Measurements from ENCODE around the gene MED26.
"Not testable (repeated sequence)": the region's sequence is repeated elsewhere in the genome, so short reads cannot be mapped to it uniquely, and the experiment has no call there.

MED26 gene, protein sequence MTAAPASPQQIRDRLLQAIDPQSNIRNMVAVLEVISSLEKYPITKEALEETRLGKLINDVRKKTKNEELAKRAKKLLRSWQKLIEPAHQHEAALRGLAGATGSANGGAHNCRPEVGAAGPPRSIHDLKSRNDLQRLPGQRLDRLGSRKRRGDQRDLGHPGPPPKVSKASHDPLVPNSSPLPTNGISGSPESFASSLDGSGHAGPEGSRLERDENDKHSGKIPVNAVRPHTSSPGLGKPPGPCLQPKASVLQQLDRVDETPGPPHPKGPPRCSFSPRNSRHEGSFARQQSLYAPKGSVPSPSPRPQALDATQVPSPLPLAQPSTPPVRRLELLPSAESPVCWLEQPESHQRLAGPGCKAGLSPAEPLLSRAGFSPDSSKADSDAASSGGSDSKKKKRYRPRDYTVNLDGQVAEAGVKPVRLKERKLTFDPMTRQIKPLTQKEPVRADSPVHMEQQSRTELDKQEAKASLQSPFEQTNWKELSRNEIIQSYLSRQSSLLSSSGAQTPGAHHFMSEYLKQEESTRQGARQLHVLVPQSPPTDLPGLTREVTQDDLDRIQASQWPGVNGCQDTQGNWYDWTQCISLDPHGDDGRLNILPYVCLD

DNA sequence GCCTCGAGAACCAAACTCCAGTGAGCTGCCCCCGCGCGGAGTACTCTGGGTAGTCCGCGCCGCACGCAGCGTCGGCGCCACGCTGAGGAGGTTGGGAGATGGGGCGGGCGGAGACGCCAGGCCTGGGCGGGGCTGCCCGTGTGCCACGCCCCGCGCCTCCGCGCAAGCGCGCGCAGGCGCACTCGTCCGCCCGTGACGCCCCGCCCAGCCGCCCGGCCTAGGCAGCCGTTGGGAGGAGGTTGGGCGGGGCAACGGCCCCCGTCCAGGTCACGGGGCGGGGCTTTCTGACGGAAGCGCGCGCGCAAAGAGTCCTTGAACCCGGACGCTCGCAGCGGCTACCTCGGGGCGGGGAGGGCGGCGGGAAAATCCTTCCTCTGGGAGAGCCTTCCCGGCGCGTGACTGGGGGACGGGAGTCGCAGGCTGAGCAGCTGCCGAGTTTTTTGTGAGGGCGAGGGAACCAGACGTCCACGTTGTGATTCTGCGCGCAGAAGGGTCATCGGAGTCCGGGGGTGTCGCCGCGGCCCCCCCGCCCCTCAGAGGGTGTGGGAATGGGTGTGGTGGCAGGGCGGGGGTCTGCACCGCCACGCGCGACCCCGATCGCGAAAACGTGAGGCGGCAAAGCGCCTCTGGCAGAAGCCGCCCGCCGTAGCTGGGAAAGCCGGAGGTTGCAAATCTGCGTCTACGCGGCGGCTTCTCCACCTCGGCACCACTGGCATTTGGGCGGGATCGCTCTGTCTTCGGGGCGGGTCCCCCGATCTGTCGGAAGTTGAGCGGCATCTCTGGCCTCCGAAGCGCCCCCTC is at the start of gene MED26:
MED26 (minus strand) TSS at position 22 of the 801 bp plus-strand sequence. CDS start 261 bp downstream, outside the sequence.
- peak within 1 kb of the TSS; percentile 99 for H3K27ac ChIP-seq
- TF ChIP-seq, protein P1, sequence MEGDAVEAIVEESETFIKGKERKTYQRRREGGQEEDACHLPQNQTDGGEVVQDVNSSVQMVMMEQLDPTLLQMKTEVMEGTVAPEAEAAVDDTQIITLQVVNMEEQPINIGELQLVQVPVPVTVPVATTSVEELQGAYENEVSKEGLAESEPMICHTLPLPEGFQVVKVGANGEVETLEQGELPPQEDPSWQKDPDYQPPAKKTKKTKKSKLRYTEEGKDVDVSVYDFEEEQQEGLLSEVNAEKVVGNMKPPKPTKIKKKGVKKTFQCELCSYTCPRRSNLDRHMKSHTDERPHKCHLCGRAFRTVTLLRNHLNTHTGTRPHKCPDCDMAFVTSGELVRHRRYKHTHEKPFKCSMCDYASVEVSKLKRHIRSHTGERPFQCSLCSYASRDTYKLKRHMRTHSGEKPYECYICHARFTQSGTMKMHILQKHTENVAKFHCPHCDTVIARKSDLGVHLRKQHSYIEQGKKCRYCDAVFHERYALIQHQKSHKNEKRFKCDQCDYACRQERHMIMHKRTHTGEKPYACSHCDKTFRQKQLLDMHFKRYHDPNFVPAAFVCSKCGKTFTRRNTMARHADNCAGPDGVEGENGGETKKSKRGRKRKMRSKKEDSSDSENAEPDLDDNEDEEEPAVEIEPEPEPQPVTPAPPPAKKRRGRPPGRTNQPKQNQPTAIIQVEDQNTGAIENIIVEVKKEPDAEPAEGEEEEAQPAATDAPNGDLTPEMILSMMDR (conservative IDR thresholded peaks at IDR 0.05) = no peak

DNA sequence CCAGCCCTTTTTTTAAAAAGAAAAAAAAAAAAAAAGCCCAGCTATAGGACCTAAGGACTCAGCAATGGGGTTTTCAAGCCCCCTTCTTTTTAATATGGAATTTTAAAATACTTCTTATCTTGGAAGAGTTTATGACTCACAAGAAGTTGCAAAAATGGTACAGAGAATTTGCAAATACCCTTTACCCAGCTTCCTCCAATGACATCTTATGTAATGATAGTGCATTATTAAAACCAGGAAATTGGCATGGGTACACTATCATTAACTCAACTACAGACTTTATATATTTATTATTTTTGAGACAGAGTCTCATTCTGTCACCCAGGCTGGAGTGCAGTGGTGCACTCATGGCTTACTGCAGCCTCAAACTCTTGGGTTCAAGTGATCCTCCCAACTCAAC is 49.1 kb upstream of the MED26 start:
- TF ChIP-seq, protein P1 (conservative IDR thresholded peaks at IDR 0.05) = no peak
- H3K27ac ChIP-seq = no peak overlapping the region

DNA sequence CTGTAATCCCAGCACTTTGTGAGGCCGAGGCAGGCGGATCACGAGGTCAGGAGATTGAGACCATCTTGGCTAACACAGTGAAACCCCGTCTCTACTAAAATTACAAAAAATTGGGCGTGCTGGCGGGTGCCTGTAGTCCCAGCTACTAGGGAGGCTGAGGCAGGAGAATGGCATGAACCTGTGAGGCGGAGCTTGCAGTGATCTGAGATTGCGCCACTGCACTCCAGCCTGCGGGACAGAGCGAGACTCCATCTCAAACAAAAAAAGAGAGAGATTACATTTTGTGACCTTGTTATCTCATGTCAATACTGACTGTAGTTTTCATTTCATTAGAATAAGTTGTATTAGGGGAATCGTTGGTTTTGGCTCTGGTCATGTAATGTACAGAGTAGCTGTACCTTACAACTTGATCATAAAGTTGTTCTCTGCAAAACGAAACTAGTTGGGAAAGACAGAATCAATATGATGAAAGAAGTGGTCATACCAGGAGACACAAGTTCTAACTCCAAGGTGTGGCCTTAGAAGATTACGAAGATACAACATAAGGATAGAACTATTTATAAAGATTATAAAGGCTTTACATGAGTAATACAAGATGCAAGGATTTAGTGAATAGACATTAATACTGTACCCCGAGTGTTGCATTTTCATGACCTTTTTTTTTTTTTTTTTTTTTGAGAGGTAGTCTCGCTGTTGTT is 48.2 kb upstream of the MED26 start:
- TF ChIP-seq, protein P1 (conservative IDR thresholded peaks at IDR 0.05) = no peak

DNA sequence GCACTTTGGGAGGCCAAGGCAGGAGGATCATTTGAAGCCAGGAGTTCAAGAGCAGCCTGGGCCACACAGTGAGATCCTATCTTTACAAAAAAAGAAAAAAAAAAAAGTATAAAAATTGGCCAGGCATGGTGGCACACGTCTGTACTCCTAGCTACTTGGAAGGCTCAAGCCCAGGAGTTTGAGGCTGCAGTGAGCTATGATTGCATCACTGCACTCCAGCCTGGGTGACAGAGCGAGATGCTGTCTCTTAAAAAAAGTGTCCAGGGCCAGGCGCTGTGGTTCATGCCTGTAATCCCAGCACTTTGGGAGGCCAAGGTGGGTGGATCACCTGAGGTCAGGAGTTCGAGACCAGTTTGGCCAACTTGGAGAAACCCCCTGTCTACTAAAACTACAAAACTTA is 45.8 kb upstream of the MED26 start:
- not testable (repeated sequence) for H3K27ac ChIP-seq

More for the DNA sequence above, 48.2 kb upstream of the MED26 start:
- H3K27ac ChIP-seq = no peak overlapping the region

DNA sequence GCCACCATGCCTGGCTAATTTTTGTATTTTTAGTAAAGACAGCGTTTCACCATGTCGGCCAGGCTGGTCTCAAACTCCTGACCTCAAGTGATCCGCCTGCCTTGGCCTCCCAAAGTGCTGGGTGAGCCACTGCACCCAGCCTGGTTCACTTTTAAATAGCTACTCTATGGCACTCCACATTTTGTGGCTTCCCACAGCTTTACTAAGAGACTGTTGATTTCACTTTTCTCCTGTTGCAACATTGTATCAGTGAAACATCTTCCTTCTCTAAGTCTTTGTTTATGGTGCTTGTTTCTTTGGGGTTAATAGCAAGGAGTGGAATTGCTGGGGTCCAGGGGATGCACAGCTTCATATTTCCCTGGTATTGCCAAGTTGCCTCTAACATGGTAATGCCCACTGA is 45.2 kb upstream of the MED26 start:
- TF ChIP-seq, protein P1 (conservative IDR thresholded peaks at IDR 0.05) = no peak
- no peak overlapping the region for H3K27ac ChIP-seq

DNA sequence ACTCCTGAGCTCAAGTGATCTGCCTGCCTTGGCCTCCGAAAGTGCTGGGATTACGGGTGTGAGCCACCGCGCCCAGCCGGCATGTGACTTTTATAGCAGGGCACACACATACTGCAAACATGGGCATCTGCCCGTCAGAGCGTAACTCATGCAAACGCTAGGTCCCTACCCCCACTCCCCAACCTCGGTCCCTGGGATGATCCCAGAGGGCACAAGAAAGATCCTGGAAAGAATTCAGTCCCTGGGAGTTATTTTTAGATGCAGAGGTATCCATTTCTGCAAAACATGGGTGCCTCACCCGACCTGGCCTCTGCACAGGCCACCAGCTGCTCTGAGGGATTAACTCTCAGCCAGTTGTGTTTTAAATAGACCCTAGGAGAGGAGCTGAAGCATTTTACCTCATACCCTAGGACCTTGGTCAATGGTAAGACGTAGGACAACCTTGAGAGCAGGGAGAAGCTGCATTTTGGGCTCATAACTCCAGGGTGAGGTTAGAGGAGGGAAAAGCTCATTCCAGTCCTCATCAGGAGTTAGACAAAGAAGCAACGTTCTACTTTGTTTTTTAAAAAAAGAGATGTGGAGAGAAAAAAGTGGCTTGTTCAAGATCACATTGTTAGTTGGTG is 43.8 kb upstream of the MED26 start:
- H3K27ac ChIP-seq = no peak overlapping the region
- TF ChIP-seq, protein P1 (conservative IDR thresholded peaks at IDR 0.05) = no peak

DNA sequence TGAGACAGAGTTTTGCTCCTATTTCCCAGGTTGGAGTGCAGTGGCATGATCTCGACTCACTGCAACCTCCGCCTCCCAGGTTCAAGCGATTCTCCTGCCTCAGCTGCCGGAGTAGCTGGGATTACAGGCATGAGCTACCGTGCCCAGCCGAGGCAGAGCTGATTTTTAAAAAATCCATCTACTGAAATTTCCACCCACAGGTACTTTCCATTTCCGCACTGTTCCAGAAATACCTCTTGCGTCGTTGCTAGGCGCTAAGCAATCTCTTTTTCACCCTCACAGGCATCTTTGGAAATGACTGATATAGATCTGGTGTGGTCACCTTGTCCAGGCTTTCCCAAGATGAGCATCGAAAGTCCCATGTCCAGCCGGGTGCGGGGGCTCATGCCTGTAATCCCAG is 42.3 kb upstream of the MED26 start:
- TF ChIP-seq, protein P1 (conservative IDR thresholded peaks at IDR 0.05) = no peak
- no peak overlapping the region for H3K27ac ChIP-seq

DNA sequence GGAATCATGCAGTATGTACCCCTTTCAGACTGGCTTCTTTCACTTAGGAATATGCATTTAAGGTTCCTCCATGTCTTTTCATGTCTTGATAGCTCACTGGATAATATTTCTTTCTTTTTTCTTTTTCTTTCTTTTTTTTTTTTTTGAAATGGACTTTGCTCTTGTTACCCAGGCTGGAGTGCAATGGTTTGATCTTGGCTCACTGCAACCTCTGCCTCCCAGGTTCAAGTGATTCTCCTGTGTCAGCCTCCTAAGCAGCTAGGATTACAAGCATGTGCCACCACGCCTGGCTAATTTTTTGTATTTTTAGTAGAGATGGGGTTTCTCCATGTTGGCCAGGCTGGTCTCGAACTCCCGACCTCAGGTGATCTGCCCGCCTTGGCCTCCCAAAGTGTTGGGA is 40.7 kb upstream of the MED26 start:
- H3K27ac ChIP-seq = not testable (repeated sequence)
